ENCODE results near the gene NEK7.
"Not testable (repeated sequence)": the region's sequence is repeated elsewhere in the genome, so short reads cannot be mapped to it uniquely, and the experiment has no call there.

NEK7 gene

DNA sequence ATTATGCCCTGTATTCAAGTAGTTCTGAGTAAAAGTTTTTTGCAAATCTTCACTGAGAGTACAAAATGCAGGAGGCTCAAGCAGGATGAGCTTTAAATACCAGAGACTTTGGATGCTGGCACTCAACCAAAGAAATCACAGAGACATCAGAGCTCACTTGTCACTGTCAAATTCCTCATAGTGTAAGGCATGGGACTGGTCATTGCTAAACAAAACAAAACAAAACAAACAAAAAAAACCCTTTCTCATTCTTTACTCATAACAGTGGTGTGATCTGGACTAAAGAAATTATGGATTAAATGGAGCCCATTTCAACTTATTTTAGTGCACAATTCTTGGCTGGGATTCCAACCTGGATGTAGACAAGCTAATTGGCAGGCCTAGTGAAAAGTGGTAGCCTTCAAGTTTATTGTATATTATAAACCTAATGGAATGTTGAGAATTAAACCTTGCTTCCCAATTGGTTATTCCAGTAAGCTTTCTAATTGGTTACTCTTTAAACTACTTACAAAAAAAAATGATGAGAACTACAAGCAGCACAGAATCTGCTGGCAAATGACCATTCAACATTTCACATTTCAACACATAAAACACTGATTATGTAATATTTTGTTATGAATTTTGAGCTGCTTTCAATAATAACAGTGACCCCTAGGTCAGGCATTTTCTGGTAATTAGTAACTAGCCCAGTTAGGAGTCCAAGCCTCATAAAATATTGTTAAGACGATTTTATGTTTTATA lies 30.6 kb upstream of the NEK7 start:
- TF ChIP-seq, protein P1, sequence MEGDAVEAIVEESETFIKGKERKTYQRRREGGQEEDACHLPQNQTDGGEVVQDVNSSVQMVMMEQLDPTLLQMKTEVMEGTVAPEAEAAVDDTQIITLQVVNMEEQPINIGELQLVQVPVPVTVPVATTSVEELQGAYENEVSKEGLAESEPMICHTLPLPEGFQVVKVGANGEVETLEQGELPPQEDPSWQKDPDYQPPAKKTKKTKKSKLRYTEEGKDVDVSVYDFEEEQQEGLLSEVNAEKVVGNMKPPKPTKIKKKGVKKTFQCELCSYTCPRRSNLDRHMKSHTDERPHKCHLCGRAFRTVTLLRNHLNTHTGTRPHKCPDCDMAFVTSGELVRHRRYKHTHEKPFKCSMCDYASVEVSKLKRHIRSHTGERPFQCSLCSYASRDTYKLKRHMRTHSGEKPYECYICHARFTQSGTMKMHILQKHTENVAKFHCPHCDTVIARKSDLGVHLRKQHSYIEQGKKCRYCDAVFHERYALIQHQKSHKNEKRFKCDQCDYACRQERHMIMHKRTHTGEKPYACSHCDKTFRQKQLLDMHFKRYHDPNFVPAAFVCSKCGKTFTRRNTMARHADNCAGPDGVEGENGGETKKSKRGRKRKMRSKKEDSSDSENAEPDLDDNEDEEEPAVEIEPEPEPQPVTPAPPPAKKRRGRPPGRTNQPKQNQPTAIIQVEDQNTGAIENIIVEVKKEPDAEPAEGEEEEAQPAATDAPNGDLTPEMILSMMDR (conservative IDR thresholded peaks at IDR 0.05; ENCODE audit: low read depth, low read length): no peak
- peak; percentile 81 for DNase-seq (ENCODE audit: low read depth)
- no peak overlapping the region for H3K4me3 ChIP-seq (ENCODE audit: low read length)

DNA sequence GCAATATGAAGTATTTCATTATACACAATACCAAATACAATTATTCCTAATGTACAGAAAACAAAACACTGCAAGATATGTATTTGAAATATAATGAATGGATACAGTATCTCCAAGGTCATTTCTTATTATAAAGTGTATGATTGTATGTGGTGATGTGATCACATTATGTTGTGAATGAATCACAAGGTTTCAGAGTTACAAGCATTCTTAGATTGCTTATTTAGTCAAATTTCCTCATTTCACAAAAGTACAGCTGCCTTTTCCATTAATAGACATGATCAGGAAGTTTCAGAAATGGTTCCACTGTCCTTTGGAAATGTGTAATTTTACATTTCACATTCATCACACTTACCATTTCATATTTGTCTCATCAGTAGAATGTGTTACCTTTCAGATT lies 28.3 kb upstream of the NEK7 start:
- TF ChIP-seq, protein P1 (conservative IDR thresholded peaks at IDR 0.05; ENCODE audit: low read depth, low read length): no peak

DNA sequence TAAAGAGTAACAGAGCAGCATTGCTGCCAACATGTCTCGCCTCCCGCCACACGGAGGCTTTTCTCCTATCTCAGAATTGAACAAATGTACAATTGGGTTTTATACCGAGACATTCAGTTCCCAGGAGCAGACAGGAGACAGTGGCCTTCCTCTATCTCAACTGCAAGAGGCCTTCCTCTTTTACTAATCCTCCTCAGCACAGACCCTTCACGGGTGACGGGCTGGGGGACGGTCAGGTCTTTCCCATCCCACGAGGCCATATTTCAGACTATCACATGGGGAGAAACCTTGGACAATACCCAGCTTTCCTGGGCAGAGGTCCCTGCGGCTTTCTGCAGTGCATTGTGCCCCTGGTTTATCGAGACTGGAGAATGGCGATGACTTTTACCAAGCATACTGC lies 26.7 kb upstream of the NEK7 start:
- not testable (repeated sequence) for DNase-seq (ENCODE audit: low read depth); H3K4me3 ChIP-seq (ENCODE audit: low read length)

More for the DNA sequence above, 28.3 kb upstream of the NEK7 start:
- no peak overlapping the region for H3K4me3 ChIP-seq (ENCODE audit: low read length)
- DNase-seq (ENCODE audit: low read depth): no peak

- TF ChIP-seq, protein P1 (conservative IDR thresholded peaks at IDR 0.05; ENCODE audit: low read depth, low read length): no peak
- DNase-seq (ENCODE audit: low read depth): no peak
- no peak overlapping the region for H3K4me3 ChIP-seq (ENCODE audit: low read length)
Measured at GRCh38 chr1:198132060-198132781, 24.6 kb upstream of the NEK7 start.

DNA sequence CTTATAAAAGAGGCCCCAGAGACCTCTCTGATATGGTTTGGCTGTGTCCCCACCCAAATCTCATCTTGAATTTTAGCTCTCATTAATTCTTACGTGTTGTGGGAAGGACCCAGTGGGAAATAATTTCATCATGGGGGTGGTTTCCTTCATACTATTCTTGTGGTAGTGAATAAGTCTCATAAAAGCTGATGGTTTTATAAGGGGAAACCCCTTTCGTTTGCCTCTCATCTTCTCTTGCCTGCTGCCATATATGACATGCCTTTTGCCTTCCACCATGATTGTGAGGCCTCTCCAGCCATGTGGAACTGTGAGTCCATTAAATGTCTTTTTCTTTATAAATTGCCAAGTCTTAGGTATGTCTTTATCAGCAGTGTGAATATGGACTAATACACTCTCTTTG lies 22.5 kb upstream of the NEK7 start:
- TF ChIP-seq, protein P1 (conservative IDR thresholded peaks at IDR 0.05; ENCODE audit: low read depth, low read length): no peak
- no peak for DNase-seq (ENCODE audit: low read depth)
- no peak overlapping the region for H3K4me3 ChIP-seq (ENCODE audit: low read length)

DNA sequence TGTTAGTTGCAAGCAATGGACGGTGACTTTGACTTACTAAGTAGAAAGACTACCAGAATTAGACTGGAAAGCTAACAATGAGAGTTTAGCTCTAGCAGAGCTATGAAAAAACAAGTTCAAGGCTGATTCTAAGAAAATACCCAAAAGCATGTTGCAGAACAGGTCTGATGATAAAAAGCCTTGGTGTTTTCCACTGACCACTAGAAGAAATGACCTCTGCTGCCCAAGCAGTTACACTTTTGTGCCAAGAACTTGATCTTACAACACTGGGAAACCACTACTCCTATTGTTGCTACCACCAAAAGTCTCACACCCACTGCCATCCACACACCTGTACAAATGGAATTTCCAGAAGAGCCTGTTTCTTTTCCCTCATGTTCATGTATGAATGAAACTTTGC lies 21.4 kb upstream of the NEK7 start:
- no peak overlapping the region for H3K4me3 ChIP-seq (ENCODE audit: low read length)
- no peak for DNase-seq (ENCODE audit: low read depth)
- TF ChIP-seq, protein P1 (conservative IDR thresholded peaks at IDR 0.05; ENCODE audit: low read depth, low read length): no peak

GRCh38 chr1:198141668-198142351 lies 15.0 kb upstream of the NEK7 start:
- H3K4me3 ChIP-seq (ENCODE audit: low read length): no peak overlapping the region
- DNase-seq (ENCODE audit: low read depth): no peak
- TF ChIP-seq, protein P1 (conservative IDR thresholded peaks at IDR 0.05; ENCODE audit: low read depth, low read length): no peak
